ENCODE results near the gene KLF3. TPM values are rescaled to one million over a fixed set of nuclear protein-coding genes. Genes with fewer than 3 reads are reported as not detected.

Gene KLF3
- total RNA-seq, 1 experiment from 2014 or later: 29.0 TPM

- no peaks in the 10 kb centered on the region for H3K27me3 ChIP-seq (ENCODE audit: insufficient read depth, low read length)
Measured at GRCh38 chr4:38684951-38685844, 21.2 kb downstream of the KLF3 start.

More at GRCh38 chr4:38684951-38685844, 21.2 kb downstream of the KLF3 start:
- Histone ChIP-seq H4K91ac (ENCODE audit: insufficient read length, low read depth, low read length) (no peak overlapping the region), H2BK120ac (ENCODE audit: low read depth, low read length, poor library complexity, severe bottlenecking) (no peak overlapping the region), H4K5ac (ENCODE audit: insufficient read length, low read depth, low read length) (no peak overlapping the region), H3K4ac (ENCODE audit: low read depth, low read length) (no peak overlapping the region), H3T11ph (ENCODE audit: low read length) (no peak overlapping the region), H3K56ac (ENCODE audit: insufficient read length, low read depth, low read length) (no peak overlapping the region), H2BK5ac (ENCODE audit: insufficient read length, low read length) (no peak overlapping the region), H3K23me2 (ENCODE audit: insufficient read length, low read depth, low read length, poor library complexity, severe bottlenecking) (no peaks in the 10 kb centered on the region), H4K20me1 (ENCODE audit: control insufficient read depth, insufficient read depth, insufficient read length) (no peaks in the 10 kb centered on the region), H3K14ac (ENCODE audit: insufficient read depth, low read length) (no peak overlapping the region), H3K4me1 (ENCODE audit: insufficient read depth, low read length) (no peaks in the 10 kb centered on the region), H3K9ac (ENCODE audit: extremely low read depth, insufficient read length, low read length) (no peak overlapping the region), H2AFZ (ENCODE audit: low read length) (no peak overlapping the region), H4K8ac (replicated peaks; ENCODE audit: insufficient read length, low read depth, low read length) (no peak overlapping the region), H3K79me1 (ENCODE audit: insufficient read depth, low read depth, low read length, poor library complexity, severe bottlenecking) (no peaks in the 10 kb centered on the region), H2BK12ac (ENCODE audit: insufficient read length, low read depth, low read length) (no peak overlapping the region), H3K4me2 (ENCODE audit: insufficient read depth, insufficient read length, low read length) (no peak overlapping the region), H2BK15ac (ENCODE audit: low read depth, low read length) (no peak overlapping the region), H3K9me3 (ENCODE audit: control insufficient read depth, low read depth, low read length) (no peaks in the 10 kb centered on the region), H3K23ac (ENCODE audit: insufficient read length, low read depth, low read length) (no peak overlapping the region), H3K79me2 (ENCODE audit: insufficient read depth, low read length) (peaks cover 2% of the 10 kb centered on the region; the same call in 1 of the 2 replicates), H2AK5ac (ENCODE audit: insufficient read length, low read length) (no peak overlapping the region), H3K18ac (ENCODE audit: insufficient read length, low read depth, low read length) (no peak overlapping the region), H3K27ac (ENCODE audit: insufficient read length, low read depth, low read length) (no peak overlapping the region), H2BK20ac (ENCODE audit: low read depth, low read length, poor library complexity, severe bottlenecking) (no peak overlapping the region)
- TF ChIP-seq CTCF (conservative IDR thresholded peaks at IDR 0.05): no peak
- Mint-ChIP-seq H3K9me3 (no peaks in the 10 kb centered on the region), H3K4me3 (no peak overlapping the region), H3K27ac (no peak overlapping the region), H3K27me3 (ENCODE audit: low read depth) (no peaks in the 10 kb centered on the region), H3K4me1 (peaks cover 3 to 4% of the 10 kb centered on the region in 2 experiments; a peak in 2 of 4 replicates), H3K36me3 (ENCODE audit: insufficient read depth in 1 of 3, low read depth in 3 of 3) (peaks cover 28 to 57% (median 36%) of the 10 kb centered on the region in 3 experiments)
- no peak for DNase-seq
- WGBS (ENCODE audit: extremely low coverage, insufficient read length, low lambda C conversion rate): no CpG with 5 or more reads among the region's 8 CpGs
